Measurements from ENCODE around the gene HMCES.

Gene HMCES

GRCh38 chr3:129295286-129295685 is 16.6 kb downstream of the HMCES start:
- in situ Hi-C loops (cut with MboI; ENCODE audit: low sequenced_read_pairs): no loop called here

GRCh38 chr3:129304146-129304961 is 25.7 kb downstream of the HMCES start:
- in situ Hi-C loops (cut with MboI; ENCODE audit: low sequenced_read_pairs): no loop called here

GRCh38 chr3:129304962-129305222 is 26.2 kb downstream of the HMCES start:
- in situ Hi-C loops (cut with MboI; ENCODE audit: low sequenced_read_pairs): no loop called here

- in situ Hi-C loops (cut with MboI; ENCODE audit: low sequenced_read_pairs): no loop called here
Measured at GRCh38 chr3:129305592-129306091, 27.0 kb downstream of the HMCES start.

- in situ Hi-C loops (cut with MboI; ENCODE audit: low sequenced_read_pairs): no loop called here
Measured at GRCh38 chr3:129308636-129309035, 30.0 kb downstream of the HMCES start.

- in situ Hi-C loops (cut with MboI; ENCODE audit: low sequenced_read_pairs): no loop called here
Measured at GRCh38 chr3:129310111-129311011, 31.7 kb downstream of the HMCES start.

- in situ Hi-C loops (cut with MboI; ENCODE audit: low sequenced_read_pairs): no loop called here
Measured at GRCh38 chr3:129311054-129311902, 32.6 kb downstream of the HMCES start.

- in situ Hi-C loops (cut with MboI; ENCODE audit: low sequenced_read_pairs): no loop called here
Measured at GRCh38 chr3:129312021-129312639, 33.5 kb downstream of the HMCES start.

- in situ Hi-C loops (cut with MboI; ENCODE audit: low sequenced_read_pairs): no loop called here
Measured at GRCh38 chr3:129312671-129313414, 34.2 kb downstream of the HMCES start.

GRCh38 chr3:129313415-129313664 is 34.7 kb downstream of the HMCES start:
- in situ Hi-C loops (cut with MboI; ENCODE audit: low sequenced_read_pairs): no loop called here

GRCh38 chr3:129313665-129314385 is 35.2 kb downstream of the HMCES start:
- in situ Hi-C loops (cut with MboI; ENCODE audit: low sequenced_read_pairs): no loop called here

- in situ Hi-C loops (cut with MboI; ENCODE audit: low sequenced_read_pairs): no loop called here
Measured at GRCh38 chr3:129314386-129315222, 35.9 kb downstream of the HMCES start.

- in situ Hi-C loops (cut with MboI; ENCODE audit: low sequenced_read_pairs): no loop called here
Measured at GRCh38 chr3:129315223-129315997, 36.7 kb downstream of the HMCES start.

- in situ Hi-C loops (cut with MboI; ENCODE audit: low sequenced_read_pairs): no loop called here
Measured at GRCh38 chr3:129315998-129316247, 37.3 kb downstream of the HMCES start.

GRCh38 chr3:129316248-129317013 is 37.8 kb downstream of the HMCES start:
- in situ Hi-C loops (cut with MboI; ENCODE audit: low sequenced_read_pairs): no loop called here

- in situ Hi-C loops (cut with MboI; ENCODE audit: low sequenced_read_pairs): no loop called here
Measured at GRCh38 chr3:129317014-129317771, 38.5 kb downstream of the HMCES start.

GRCh38 chr3:129317848-129318247 is 39.2 kb downstream of the HMCES start:
- in situ Hi-C loops (cut with MboI; ENCODE audit: low sequenced_read_pairs): no loop called here
